Measurements from ENCODE around the gene FAM111B.
"Not testable (repeated sequence)": the region's sequence is repeated elsewhere in the genome, so short reads cannot be mapped to it uniquely, and the experiment has no call there.

The FAM111B gene

DNA sequence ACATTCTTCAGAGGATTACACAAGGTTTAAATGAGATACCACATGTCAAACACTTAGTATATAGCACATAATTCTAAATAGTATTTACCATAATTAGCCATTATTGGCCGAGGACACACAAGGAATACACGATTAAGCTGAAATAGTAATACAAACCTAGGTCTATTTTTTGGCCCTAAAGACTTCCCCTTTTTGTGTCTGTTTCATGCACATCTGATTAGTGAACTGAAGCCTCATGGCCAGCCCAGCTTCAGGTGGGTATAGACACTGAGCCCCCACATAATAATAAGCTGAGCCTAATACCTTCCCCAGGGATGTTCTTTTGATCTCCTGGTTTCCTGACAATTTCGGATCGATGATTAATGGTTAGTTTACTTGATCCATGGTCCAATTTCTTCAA is 18.9 kb upstream of the FAM111B start:
- DNase-seq (ENCODE audit: extremely low read depth, insufficient read length), result no peak
- no peak overlapping the region for H3K4me3 ChIP-seq (replicated peaks; ENCODE audit: low read depth, low read length)
- TF ChIP-seq, protein P1, sequence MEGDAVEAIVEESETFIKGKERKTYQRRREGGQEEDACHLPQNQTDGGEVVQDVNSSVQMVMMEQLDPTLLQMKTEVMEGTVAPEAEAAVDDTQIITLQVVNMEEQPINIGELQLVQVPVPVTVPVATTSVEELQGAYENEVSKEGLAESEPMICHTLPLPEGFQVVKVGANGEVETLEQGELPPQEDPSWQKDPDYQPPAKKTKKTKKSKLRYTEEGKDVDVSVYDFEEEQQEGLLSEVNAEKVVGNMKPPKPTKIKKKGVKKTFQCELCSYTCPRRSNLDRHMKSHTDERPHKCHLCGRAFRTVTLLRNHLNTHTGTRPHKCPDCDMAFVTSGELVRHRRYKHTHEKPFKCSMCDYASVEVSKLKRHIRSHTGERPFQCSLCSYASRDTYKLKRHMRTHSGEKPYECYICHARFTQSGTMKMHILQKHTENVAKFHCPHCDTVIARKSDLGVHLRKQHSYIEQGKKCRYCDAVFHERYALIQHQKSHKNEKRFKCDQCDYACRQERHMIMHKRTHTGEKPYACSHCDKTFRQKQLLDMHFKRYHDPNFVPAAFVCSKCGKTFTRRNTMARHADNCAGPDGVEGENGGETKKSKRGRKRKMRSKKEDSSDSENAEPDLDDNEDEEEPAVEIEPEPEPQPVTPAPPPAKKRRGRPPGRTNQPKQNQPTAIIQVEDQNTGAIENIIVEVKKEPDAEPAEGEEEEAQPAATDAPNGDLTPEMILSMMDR (IDR thresholded peaks at IDR 0.05; ENCODE audit: insufficient read depth, low read length, poor library complexity, severe bottlenecking), result no peak
- H3K36me3 ChIP-seq (ENCODE audit: control insufficient read depth, insufficient read depth, low read length), result no peaks in the 10 kb centered on the region
- H3K27me3 ChIP-seq (replicated peaks; ENCODE audit: control insufficient read depth, insufficient read depth, low read length), result no peaks in the 10 kb centered on the region

DNA sequence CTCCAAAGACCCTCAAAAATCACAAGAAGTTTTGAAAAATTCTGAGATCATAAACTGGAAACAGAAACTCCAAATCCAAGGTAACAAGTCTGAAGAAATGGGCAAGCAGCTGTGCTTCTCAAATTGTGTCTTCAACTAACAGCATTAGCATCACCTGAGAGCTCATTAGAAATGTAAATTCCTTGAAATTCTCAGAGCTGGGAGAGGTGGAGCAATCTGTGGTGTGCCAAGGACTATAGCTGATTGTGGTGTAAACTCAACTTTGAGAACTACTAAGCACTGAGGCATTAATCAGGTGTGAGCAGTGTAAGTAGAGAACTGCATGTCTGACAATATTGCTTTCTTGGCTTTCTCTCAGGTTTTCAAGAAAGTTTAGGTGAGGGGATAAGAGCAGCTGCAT is 13.5 kb upstream of the FAM111B start:
- H3K4me3 ChIP-seq (replicated peaks; ENCODE audit: low read depth, low read length); H3K36me3 ChIP-seq (ENCODE audit: control insufficient read depth, insufficient read depth, low read length); H3K27me3 ChIP-seq (replicated peaks; ENCODE audit: control insufficient read depth, insufficient read depth, low read length); DNase-seq (ENCODE audit: extremely low read depth, insufficient read length): not testable (repeated sequence)

GRCh38 chr11:59095225-59095624 is 11.8 kb upstream of the FAM111B start:
- H3K27me3 ChIP-seq (replicated peaks; ENCODE audit: control insufficient read depth, insufficient read depth, low read length); H3K36me3 ChIP-seq (ENCODE audit: control insufficient read depth, insufficient read depth, low read length); H3K4me3 ChIP-seq (replicated peaks; ENCODE audit: low read depth, low read length): not testable (repeated sequence)
- peak; percentile 35 for DNase-seq (ENCODE audit: extremely low read depth, insufficient read length)

GRCh38 chr11:59095972-59096575 is 11.0 kb upstream of the FAM111B start:
- H3K27me3 ChIP-seq (replicated peaks; ENCODE audit: control insufficient read depth, insufficient read depth, low read length); DNase-seq (ENCODE audit: extremely low read depth, insufficient read length); H3K4me3 ChIP-seq (replicated peaks; ENCODE audit: low read depth, low read length); H3K36me3 ChIP-seq (ENCODE audit: control insufficient read depth, insufficient read depth, low read length): not testable (repeated sequence)

DNA sequence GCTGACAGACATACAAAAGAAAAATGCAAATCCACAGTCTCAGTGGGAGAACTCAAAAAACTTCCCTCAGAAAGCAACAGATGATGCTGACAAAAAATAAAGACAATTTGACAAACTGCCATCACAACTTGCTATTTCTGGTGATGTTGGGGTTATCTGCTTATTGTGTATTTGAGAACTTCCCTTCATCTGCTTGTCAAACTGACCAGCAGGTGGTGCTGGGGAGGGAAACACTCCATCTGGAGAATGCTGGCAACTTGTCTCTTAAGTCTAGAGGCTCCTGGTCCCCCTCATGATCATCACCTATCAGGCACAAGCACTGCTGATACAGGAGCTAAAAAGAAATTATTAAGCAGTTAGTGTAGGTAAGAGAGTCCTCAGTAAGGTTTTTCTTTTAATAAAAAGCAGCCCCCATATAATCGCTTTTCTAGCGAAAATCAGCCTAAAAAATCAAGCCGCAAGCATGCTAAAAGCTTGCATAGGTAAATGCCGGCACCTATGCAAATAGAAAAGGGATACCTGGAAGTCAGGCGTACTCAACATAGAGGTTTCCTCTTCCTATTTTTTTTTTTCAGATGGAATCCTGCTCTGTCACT is 9.8 kb upstream of the FAM111B start:
- TF ChIP-seq, protein P1 (IDR thresholded peaks at IDR 0.05; ENCODE audit: insufficient read depth, low read length, poor library complexity, severe bottlenecking), result peak; percentile 56
- DNase-seq (ENCODE audit: extremely low read depth, insufficient read length), result peak; percentile 29
- no peaks in the 10 kb centered on the region for H3K27me3 ChIP-seq (replicated peaks; ENCODE audit: control insufficient read depth, insufficient read depth, low read length)
- H3K36me3 ChIP-seq (ENCODE audit: control insufficient read depth, insufficient read depth, low read length), result no peaks in the 10 kb centered on the region
- no peak overlapping the region for H3K4me3 ChIP-seq (replicated peaks; ENCODE audit: low read depth, low read length)

DNA sequence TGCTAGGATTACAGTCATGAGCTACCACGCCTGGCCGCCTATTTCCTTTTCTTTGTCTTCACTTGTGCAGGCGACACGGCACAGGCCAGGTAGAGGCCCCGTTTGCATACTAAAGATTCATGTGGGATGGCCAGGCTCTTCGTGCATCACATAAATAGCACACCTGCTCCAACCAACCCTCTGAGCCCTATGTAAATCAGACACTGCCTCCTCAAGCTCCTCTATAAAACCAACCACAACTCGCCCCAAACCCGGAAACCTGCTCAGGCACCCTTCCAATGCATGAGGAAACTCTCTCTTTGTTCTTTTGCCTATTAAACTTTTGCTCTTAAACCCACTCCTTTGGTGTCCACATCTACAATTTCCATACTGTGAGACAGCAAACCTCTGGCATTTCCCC is 9.1 kb upstream of the FAM111B start:
- H3K4me3 ChIP-seq (replicated peaks; ENCODE audit: low read depth, low read length); DNase-seq (ENCODE audit: extremely low read depth, insufficient read length); H3K36me3 ChIP-seq (ENCODE audit: control insufficient read depth, insufficient read depth, low read length); H3K27me3 ChIP-seq (replicated peaks; ENCODE audit: control insufficient read depth, insufficient read depth, low read length): not testable (repeated sequence)

GRCh38 chr11:59102259-59102765 is 4.7 kb upstream of the FAM111B start:
- H3K4me3 ChIP-seq (replicated peaks; ENCODE audit: low read depth, low read length), result peak overlapping the region; percentile 68
- TF ChIP-seq, protein P1 (IDR thresholded peaks at IDR 0.05; ENCODE audit: insufficient read depth, low read length, poor library complexity, severe bottlenecking), result peak; percentile 64
- DNase-seq (ENCODE audit: extremely low read depth, insufficient read length), result peak; percentile 88
- no peaks in the 10 kb centered on the region for H3K36me3 ChIP-seq (ENCODE audit: control insufficient read depth, insufficient read depth, low read length)
- H3K27me3 ChIP-seq (replicated peaks; ENCODE audit: control insufficient read depth, insufficient read depth, low read length), result no peaks in the 10 kb centered on the region

DNA sequence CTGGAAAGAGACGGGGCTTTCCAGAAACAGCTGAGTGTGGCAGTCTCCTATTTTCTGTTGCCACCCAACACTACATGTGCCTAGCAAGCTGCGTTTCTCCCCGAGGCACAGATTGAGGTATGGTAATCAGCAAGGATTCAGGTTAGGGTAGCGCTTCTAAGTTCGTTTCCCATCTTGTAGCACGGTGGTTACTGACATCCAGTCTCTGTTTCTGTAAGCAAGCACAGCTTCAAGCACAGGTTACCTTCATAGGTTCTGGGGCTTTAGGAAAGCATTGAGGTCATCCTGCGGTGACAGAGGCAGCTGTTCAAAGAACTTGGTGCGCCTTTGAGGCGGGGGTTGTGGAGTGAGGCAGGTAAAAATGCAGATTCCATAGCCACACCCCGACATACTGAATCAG is 684 bp downstream of the FAM111B start:
- peak overlapping the region; percentile 73 for H3K4me3 ChIP-seq (replicated peaks; ENCODE audit: low read depth, low read length)
- not testable (repeated sequence) for H3K27me3 ChIP-seq (replicated peaks; ENCODE audit: control insufficient read depth, insufficient read depth, low read length); DNase-seq (ENCODE audit: extremely low read depth, insufficient read length); H3K36me3 ChIP-seq (ENCODE audit: control insufficient read depth, insufficient read depth, low read length)
